GM21515 (cell line): ENCODE measurements around the gene RAB40C.

Experiments used
- ATAC-seq: cut with Tn5 transposase; IDR thresholded peaks from one replicate; pipeline ENCODE4 v1.9.1; 2021; ENCODE audit not compliant: unreplicated experiment

Gene RAB40C

DNA sequence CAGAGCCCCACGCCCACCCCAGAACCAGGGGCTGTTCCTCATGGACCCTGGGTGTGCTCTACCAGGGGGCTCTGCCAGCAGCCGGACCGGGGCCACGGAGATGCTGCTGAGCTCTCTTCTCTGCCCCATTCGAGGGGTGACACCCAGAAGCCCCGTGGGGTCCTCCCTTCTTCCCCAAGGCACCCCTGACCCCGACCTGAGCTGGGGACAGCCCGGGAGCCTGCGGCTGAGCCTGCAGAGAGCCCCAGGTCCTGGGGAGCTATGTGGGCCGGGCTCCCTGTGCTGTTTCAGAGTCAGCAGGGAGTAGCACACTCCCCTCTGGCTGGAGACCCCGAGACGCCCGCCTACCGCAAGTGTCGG, 30.9 kb upstream of the RAB40C start:
- ATAC-seq, result no peak

- no peak for ATAC-seq
Observed at GRCh38 chr16:559411-560203, 30.3 kb upstream of the RAB40C start.

DNA sequence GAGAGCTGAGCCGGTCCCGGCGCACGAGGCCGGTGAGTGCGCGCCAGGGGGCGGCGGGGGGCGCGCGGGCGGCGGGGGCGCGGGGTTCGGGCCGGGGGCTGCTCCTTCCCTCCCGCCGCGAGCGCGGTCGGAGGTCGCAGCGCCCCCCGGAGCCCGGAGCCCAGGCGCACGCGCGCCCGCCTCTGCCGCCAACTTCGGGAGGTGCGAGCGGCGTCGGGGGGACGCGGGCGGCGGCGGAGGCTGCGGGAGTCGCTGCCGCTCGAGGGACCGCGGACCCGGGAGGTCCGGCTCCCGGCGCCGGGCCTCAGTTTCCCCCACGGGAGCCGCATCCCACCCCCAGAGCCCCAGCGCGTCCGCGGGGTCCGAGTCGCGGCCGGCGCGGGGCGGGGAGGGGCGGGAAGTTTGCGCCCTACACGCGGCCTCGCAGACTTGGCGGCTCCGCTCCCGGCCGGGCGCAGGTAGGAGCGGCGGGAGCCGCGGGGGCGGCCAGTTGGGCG, 29.6 kb upstream of the RAB40C start, which contains the start of gene PRR35:
Gene PRR35 (plus strand): TSS at position 191 of the 497 bp plus-strand sequence. CDS start 2,901 bp downstream, outside the sequence.
- no peak for ATAC-seq

DNA sequence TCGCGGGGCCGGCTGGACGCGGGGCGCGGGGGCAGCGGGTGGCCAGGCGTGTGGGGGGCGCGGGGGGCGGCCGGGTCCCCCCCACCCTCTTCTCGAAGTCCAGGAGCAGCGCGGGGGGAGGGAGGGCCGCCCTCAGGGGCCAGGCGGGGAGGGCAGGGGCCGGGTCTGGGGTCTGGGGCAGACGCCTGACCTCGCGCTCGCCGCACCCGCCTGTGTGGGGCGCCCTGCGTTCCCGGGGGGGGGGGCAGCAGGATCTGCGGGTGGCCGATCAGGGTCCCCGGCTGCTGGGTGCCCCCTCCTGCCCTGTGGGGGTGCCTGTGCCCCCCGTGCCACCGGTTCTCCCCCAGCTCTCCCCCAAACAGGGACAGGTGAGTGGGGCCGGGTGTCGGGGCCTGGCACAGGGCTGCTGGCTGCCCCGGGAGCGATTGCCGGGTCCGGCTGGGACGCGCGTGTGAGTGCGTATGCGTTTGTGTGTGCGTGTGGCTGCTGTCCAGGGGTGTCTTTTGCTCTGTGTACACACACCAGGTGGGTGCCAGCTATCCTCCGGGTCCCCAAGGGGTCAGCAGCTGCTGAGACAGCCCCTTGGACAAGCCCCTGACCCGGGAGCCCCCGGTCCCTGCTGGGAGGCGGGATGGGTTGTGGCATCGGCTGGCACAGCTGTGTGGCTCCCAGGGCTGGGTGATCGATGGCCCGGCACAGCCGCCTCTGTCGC, 29.0 kb upstream of the RAB40C start:
- ATAC-seq, result no peak

DNA sequence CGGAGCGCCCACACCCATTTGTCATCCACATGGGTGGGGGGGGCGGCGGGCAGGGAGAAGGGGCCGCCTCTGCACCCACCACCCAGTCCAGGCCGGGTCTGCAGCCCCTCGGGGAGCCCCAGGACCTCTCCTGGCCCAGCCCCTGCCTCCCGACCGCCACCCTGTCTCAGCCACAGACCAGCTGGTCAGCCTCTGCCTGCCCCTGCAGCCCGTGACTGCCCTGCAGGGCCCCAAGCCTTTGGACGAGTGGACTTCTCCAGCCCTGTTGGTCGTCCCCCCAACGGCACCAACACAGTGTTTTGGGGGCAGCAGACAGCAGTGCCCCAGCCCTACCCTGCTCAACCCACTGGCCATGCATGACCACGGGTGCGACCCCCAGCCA, 28.5 kb upstream of the RAB40C start:
- no peak for ATAC-seq

DNA sequence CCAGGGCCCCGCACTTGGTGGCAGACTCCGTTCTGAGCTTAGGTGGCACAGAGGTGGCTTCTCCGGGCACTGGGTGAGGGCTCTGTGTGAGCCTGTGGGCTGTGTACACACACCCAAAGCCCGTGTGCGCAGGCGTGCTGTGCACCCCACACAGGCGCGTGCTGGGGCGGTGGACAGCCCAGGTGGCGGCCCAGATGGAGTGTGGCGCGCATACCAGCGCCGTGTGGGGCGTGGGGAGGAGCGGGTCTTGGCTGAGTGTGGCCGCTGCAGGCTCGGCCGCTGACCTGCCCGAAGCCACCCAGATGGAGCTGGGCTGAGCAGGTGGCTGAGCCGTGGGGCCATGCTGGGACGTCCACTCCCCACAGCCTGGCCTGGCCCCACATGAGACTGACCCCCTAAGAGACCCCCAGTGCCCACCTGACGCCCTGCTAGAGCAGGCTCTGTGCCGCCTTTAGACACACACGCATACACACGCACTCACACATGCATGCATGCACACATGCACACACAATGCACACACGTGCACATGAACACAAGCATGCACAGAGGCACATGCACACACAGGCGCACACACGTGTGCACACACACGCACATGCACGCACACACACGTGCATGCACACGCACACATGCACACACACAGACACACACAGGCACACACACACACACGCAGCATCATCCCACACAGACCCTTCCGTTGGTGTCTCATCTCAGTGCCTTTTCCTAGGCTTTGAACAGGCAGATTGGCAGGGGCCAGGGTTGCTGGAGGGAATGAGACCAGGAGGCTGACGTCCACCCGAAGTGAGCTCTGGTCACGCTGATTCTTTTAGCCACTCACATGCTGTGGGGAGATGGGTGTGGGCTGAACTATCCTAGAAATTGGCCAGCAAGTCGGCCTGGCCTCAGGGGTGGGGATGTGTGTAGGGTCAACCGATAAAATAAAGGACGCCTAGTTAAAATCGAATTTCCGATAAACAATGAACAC, 27.6 kb upstream of the RAB40C start:
- ATAC-seq, result no peak

DNA sequence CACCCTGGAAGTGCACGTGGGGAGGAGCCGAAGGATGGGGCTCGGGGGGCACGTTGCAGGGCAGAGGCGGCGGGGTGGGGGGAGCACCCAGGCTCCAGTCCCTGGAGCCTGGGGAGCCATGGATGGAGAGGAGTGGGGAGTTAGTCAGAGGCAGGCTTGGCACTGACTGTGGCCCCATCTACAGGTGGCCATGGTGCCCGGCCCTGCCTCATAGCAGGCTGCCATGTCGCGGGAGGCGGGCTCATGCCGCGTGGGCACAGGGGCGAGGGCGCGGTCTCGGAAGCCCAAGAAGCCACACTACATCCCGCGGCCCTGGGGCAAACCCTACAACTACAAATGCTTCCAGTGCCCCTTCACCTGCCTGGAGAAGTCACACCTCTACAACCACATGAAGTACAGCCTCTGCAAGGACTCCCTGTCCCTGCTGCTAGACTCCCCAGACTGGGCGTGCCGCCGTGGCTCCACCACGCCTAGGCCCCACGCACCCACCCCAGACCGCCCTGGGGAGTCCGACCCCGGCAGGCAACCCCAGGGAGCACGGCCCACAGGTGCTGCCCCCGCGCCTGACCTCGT, 26.7 kb upstream of the RAB40C start:
- ATAC-seq, result no peak

DNA sequence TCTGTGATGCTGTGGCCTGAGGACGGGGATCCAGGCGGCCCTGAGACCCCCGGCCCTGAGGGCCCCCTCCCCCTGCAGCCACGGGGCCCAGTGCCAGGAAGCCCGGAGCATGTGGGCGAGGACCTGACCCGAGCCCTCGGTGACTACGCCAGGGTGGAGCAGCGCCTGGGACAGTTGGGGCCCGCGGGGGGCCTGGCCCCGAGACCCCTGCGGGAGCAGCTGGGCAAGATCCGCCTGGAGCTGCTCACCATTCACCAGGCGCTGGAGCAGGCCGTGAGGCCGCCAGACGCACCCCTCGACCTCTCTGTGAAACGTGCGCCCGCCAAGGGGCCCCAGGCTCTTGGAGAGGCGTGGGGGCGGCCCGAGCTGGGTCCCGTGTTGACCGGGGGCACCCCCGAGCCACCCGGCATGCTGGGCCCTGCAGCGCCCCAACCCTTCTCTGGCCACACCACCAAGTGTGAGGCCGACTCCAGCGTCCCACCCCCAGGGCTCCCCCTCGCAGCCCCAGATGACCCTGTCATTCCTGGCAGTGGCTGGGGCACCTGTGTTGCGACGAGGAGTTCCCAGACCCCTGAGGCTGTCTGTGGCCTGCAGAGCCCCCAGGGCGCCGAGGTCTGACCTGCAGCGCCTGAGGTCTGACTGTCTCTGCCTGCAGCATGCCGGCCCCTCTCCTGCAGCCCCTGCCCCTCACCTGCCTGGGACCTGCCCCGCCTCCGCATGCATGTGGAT, 25.0 kb upstream of the RAB40C start:
- no peak for ATAC-seq

GRCh38 chr16:565419-566330, 24.2 kb upstream of the RAB40C start:
- no peak for ATAC-seq

GRCh38 chr16:566475-567372, 23.1 kb upstream of the RAB40C start, which contains the start of gene NHLRC4:
NHLRC4 (plus strand) TSS chr16:567005; CDS start chr16:568048, 1,043 bp downstream.
- no peak for ATAC-seq

DNA sequence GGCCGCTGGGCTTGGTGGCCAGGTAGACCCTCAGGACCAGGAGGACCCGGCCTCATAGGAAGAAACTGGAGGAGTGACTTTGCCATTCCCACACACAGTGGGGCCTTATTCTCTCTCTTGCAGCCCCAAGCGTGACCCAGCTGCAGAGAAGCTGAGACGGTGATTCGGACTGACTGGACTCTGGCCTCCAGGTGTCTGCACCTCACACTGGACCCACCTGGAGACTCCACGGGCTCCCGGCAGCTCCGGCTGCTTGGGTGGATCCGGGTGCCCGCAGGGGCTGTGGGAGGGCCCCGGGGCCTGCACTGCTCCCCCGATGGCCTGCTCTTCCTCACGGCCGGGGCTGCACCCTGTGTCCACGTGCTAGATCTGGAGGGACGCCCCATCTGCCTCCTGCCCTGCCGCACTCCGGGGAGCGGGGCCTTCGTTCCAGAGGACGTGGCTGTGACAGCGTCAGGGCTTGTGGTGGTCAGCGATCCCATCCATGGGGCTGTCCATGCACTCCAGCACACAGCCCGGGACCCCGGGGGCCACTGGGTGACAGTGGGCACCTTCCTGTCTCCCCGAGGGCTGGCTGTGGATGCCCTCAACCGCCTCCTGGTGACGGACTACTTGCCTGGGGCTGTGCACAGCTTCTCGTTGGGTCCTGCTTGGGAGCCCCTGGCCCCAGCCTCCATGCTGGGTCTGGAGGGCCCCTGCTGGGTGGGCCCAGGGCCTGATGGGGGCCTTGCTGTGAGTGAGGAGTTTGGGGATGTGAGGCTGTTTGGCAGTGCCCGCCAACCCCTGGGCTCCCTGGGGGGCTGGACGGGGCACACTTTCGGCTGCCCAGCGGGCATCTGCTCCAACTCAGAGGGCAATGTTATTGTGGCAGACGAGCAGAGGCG, 22.3 kb upstream of the RAB40C start:
- ATAC-seq, result no peak

DNA sequence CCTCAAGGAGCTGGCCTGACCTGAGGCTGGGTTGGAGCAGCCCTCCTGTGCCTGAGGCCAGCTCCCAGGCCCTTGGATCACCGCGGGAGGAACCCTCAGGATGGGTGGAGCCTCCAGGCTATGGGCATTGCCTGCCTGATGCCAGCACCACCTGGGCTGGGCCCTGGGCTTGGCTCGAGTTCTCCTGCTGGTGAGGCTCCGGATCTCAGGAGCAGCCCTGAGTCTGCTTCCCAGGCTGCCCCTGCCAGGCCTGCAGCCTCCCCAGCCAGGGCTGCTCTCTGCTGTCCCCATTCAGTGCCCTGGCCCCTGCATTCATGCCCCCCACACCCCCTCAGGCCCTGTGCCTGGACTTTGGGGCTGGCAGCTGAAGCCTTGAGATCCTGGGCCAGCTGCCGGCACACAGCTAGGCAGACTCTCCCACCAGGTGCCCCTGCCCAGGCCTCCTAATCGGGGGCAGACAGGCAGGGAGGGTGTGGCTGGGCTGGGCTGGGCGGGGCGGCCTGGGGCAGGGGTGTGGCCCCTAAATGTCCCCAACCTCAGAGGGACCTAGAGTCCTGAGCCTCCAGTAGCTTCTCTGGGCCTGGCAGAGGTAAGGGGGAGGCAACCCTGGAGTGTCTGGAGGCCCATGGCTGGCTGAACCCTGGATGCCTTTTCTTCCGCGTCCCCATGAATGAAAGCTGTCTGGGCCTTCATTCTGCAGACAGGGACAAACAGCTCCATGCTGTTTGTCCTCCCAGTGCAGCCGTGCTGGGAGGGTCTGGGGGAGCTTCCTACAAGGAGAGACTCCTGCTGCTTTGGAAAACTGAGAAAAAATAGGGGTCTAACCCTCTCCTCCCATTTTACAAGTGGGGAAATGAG, 21.2 kb upstream of the RAB40C start:
- ATAC-seq, result no peak

DNA sequence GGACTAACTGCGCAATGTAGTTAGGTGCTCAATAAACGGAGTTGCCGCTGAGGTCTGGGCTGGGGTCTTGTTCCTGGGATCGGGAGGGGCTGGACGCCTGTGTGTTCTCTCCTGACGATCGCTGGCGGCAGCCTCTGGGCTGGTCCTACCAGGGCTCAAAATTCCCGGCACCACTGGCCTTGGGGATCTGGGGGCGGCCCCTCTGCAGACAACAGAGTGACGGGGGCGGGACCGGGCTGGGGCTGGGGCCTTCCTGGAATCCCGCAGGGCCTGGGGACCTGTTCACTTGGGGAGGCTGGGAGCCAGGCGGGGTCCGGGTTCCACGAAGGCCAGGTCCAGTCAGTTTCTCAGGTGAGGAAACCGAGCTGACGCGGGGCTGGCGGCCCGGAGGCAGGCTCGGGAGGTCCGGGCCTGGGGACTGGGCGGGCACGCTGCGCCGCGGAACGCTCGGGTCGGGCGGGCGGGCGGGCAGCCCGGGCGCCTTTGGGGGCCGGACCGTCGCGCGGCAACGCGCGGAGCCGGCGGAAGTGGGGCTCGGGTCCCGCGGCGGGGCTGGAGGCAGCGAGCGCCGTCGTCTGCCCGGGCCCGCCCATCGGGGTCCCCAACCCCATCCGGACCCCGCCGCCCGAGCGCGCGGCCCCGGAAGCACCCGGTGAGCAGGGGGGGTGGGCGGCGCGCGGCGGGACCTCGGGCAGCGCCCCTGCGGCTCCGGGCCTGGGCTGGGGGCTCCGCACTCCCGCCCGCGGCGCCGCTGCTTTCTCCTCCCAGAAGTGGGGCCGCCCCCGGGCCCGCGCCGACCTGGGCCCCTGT, 20.2 kb upstream of the RAB40C start, which contains the start of gene PIGQ:
Gene PIGQ (plus strand): TSS at position 524 of the 810 bp plus-strand sequence. CDS start 4,107 bp downstream, outside the sequence.
- no peak for ATAC-seq

DNA sequence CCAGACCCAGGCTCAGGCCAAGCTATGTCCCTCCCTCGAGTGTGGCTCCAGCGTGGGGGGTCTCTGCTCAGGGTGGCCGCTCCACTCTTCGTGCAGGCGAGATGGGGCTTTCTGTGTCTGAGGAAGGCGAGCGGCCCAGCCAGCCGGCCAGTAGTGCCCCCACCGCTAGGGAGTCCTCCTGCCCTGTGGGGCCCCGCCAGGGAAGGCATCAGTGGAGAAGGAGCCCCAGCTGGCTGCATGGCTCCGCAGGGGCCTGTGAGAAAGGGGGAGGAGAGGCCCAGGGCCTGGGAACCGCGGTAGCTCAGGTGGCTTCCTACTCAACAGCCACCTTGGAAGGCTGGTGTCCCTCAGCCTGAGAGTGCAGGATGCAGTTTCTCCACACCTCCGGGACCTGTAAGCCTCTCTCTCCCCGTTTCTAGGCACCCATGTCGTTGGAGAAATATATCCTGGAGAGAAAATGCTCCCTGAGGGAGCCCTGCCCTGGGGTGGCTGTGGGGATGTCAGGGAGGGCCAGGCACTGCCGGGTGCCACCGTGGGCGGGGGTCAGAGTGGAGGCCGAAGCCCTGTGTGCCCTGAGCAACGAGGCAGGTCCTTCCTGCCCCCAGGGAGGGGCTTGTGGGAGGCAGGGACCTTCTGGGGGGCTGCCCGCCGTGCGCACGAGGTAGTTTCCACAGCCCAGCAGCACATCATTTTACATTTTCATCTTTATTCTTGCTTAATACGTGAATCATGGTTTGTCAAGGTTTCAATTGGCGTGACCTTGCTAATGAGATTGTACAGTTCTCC, 16.8 kb upstream of the RAB40C start:
- ATAC-seq, result no peak
